ENCODE results near the gene ADD3. TPM values are rescaled to one million over a fixed set of nuclear protein-coding genes. Genes with fewer than 3 reads are reported as not detected.

The ADD3 gene
- total RNA-seq, 2 experiments from 2014 or later, result 31.3 to 31.4 TPM

GRCh38 chr10:109996766-109997171 is 11.0 kb upstream of the ADD3 start:
- POLR2A ChIA-PET, result no interaction called here
- CTCF ChIA-PET, result interaction anchor here (1.0 kb wide), 1 partner anchor 14 kb away, joined by 3 read pairs; no protein-coding TSS in a partner anchor

- CTCF ChIA-PET, result interaction anchor here (1.0 kb wide), 1 partner anchor 15 kb away, joined by 3 read pairs; no protein-coding TSS in a partner anchor
- POLR2A ChIA-PET, result interaction anchor here (0.6 kb wide), 1 partner anchor 93 kb away, joined by 4 read pairs; no protein-coding TSS in a partner anchor
These were observed 10.6 kb upstream of the ADD3 start for GRCh38 chr10:109997233-109997632.

GRCh38 chr10:109998513-109998912 is 9.3 kb upstream of the ADD3 start:
- ChIA-PET POLR2A (no interaction called here), CTCF (no interaction called here)

- ChIA-PET CTCF (no interaction called here), POLR2A (no interaction called here)
These were observed 4.8 kb upstream of the ADD3 start for GRCh38 chr10:110002801-110003523.

GRCh38 chr10:110003524-110003885 is 4.3 kb upstream of the ADD3 start:
- CTCF ChIA-PET, result no interaction called here
- POLR2A ChIA-PET, result no interaction called here

GRCh38 chr10:110005719-110006118 is 2.1 kb upstream of the ADD3 start:
- CTCF ChIA-PET, result interaction anchor here (0.8 to 1.1 kb wide), 2 partner anchors 27 to 122 kb away, joined by 3 read pairs; no protein-coding TSS in a partner anchor
- POLR2A ChIA-PET, result no interaction called here

- ChIA-PET POLR2A (interaction anchor here (1.4 kb wide), 1 partner anchor 83 kb away, joined by 3 read pairs; the partner anchor contains the start of gene XPNPEP1), CTCF (interaction anchor here (0.6 to 1.1 kb wide), 3 partner anchors 28 to 202 kb away, joined by 3 read pairs; no protein-coding TSS in a partner anchor)
These were observed 1.2 kb upstream of the ADD3 start for GRCh38 chr10:110006358-110007160.

GRCh38 chr10:110007161-110007700 is 553 bp upstream of the ADD3 start:
- ChIA-PET CTCF (interaction anchor here (1.0 kb wide), 1 partner anchor 68 kb away, joined by 3 read pairs; no protein-coding TSS in a partner anchor), POLR2A (interaction anchor here (1.4 kb wide), 1 partner anchor 84 kb away, joined by 3 read pairs; the partner anchor contains the start of gene XPNPEP1)

- ChIA-PET POLR2A (interaction anchor here (0.5 to 1.8 kb wide), 8 partner anchors 37 to 515 kb away, joined by 3 to 9 read pairs (median 4); no protein-coding TSS in a partner anchor), CTCF (interaction anchor here (0.5 to 1.3 kb wide), 5 partner anchors 9 to 1592 kb away, joined by 3 to 4 read pairs (median 3); no protein-coding TSS in a partner anchor)
These were observed 945 bp downstream of the ADD3 start for GRCh38 chr10:110008518-110009339.

- CTCF ChIA-PET, result interaction anchor here (0.5 to 1.5 kb wide), 3 partner anchors 25 to 269 kb away, joined by 3 to 4 read pairs (median 4); no protein-coding TSS in a partner anchor
- POLR2A ChIA-PET, result interaction anchor here (0.9 to 1.8 kb wide), 6 partner anchors 26 to 71 kb away, joined by 3 to 9 read pairs (median 4); no protein-coding TSS in a partner anchor
These were observed 2.1 kb downstream of the ADD3 start for GRCh38 chr10:110009736-110010475.

- ChIA-PET CTCF (interaction anchor here (0.5 to 1.5 kb wide), 2 partner anchors 24 to 268 kb away, joined by 3 to 4 read pairs; no protein-coding TSS in a partner anchor), POLR2A (interaction anchor here (0.6 to 1.2 kb wide), 3 partner anchors 25 to 98 kb away, joined by 3 to 4 read pairs (median 3); no protein-coding TSS in a partner anchor)
These were observed 2.9 kb downstream of the ADD3 start for GRCh38 chr10:110010486-110011378.

GRCh38 chr10:110011681-110012080 is 3.9 kb downstream of the ADD3 start:
- POLR2A ChIA-PET, result no interaction called here
- CTCF ChIA-PET, result no interaction called here

- ChIA-PET CTCF (interaction anchor here (1.0 to 1.3 kb wide), 2 partner anchors 15 to 45 kb away, joined by 3 to 4 read pairs; no protein-coding TSS in a partner anchor), POLR2A (no interaction called here)
These were observed 6.0 kb downstream of the ADD3 start for GRCh38 chr10:110013630-110014293.

- ChIA-PET POLR2A (no interaction called here), CTCF (interaction anchor here (1.1 to 1.2 kb wide), 3 partner anchors 57 to 105 kb away, joined by 3 read pairs; no protein-coding TSS in a partner anchor)
These were observed 8.3 kb downstream of the ADD3 start for GRCh38 chr10:110016039-110016438.

GRCh38 chr10:110017052-110017451 is 9.3 kb downstream of the ADD3 start:
- POLR2A ChIA-PET, result no interaction called here
- CTCF ChIA-PET, result no interaction called here

GRCh38 chr10:110017907-110018306 is 10.1 kb downstream of the ADD3 start:
- ChIA-PET POLR2A (no interaction called here), CTCF (interaction anchor here (1.1 kb wide), 1 partner anchor 9 kb away, joined by 3 read pairs; no protein-coding TSS in a partner anchor)
